ENCODE measurements around the gene PHF11. TPM values are rescaled to one million over a fixed set of nuclear protein-coding genes. Genes with fewer than 3 reads are reported as not detected.

The PHF11 gene
- total RNA-seq, 1 experiment from 2014 or later: 24.0 TPM

GRCh38 chr13:49538404-49538803 lies 42.7 kb downstream of the PHF11 start:
- intact Hi-C loops (cut with micrococcal nuclease; ENCODE audit: unreplicated experiment): no loop called here
- CTCF ChIA-PET: interaction anchor here (0.7 kb wide), 1 partner anchor 19 kb away, joined by 3 read pairs; no protein-coding TSS in a partner anchor
- Mint-ChIP-seq H3K9me3 (ENCODE audit: low read depth, unreplicated experiment) (no peaks in the 10 kb centered on the region), H3K27me3 (ENCODE audit: unreplicated experiment) (no peaks in the 10 kb centered on the region), H3K27ac (ENCODE audit: unreplicated experiment) (no peak overlapping the region), H3K4me3 (ENCODE audit: low read depth, unreplicated experiment) (no peak overlapping the region), H3K4me1 (ENCODE audit: low read depth, unreplicated experiment) (no peaks in the 10 kb centered on the region), H3K36me3 (ENCODE audit: insufficient read depth, unreplicated experiment) (peaks cover 5% of the 10 kb centered on the region)
- no peak for TF ChIP-seq CTCF (IDR thresholded peaks at IDR 0.05; ENCODE audit: unreplicated experiment)
- no peak for DNase-seq
- BruUV-seq (replicated peaks): no TSS peak

GRCh38 chr13:49539313-49539712 lies 43.6 kb downstream of the PHF11 start:
- Mint-ChIP-seq H3K36me3 (ENCODE audit: insufficient read depth, unreplicated experiment) (peaks cover 5% of the 10 kb centered on the region), H3K4me3 (ENCODE audit: low read depth, unreplicated experiment) (no peak overlapping the region), H3K4me1 (ENCODE audit: low read depth, unreplicated experiment) (no peaks in the 10 kb centered on the region), H3K9me3 (ENCODE audit: low read depth, unreplicated experiment) (no peaks in the 10 kb centered on the region), H3K27me3 (ENCODE audit: unreplicated experiment) (no peaks in the 10 kb centered on the region), H3K27ac (ENCODE audit: unreplicated experiment) (no peak overlapping the region)
- TF ChIP-seq CTCF (IDR thresholded peaks at IDR 0.05; ENCODE audit: unreplicated experiment): no peak
- no peak for DNase-seq
- intact Hi-C loops (cut with micrococcal nuclease; ENCODE audit: unreplicated experiment): no loop called here
- CTCF ChIA-PET: no interaction called here
- BruUV-seq (replicated peaks): no TSS peak

GRCh38 chr13:49539746-49540145 lies 44.0 kb downstream of the PHF11 start:
- Mint-ChIP-seq H3K27me3 (ENCODE audit: unreplicated experiment) (no peaks in the 10 kb centered on the region), H3K4me3 (ENCODE audit: low read depth, unreplicated experiment) (no peak overlapping the region), H3K9me3 (ENCODE audit: low read depth, unreplicated experiment) (no peaks in the 10 kb centered on the region), H3K36me3 (ENCODE audit: insufficient read depth, unreplicated experiment) (peaks cover 5% of the 10 kb centered on the region), H3K4me1 (ENCODE audit: low read depth, unreplicated experiment) (no peaks in the 10 kb centered on the region), H3K27ac (ENCODE audit: unreplicated experiment) (no peak overlapping the region)
- no peak for TF ChIP-seq CTCF (IDR thresholded peaks at IDR 0.05; ENCODE audit: unreplicated experiment)
- DNase-seq: no peak
- intact Hi-C loops (cut with micrococcal nuclease; ENCODE audit: unreplicated experiment): no loop called here
- BruUV-seq (replicated peaks): no TSS peak
- CTCF ChIA-PET: no interaction called here

GRCh38 chr13:49540552-49540951 lies 44.8 kb downstream of the PHF11 start:
- no peak for DNase-seq
- no peaks in the 10 kb centered on the region for H3K27me3 Mint-ChIP-seq (ENCODE audit: unreplicated experiment)
- no peak for TF ChIP-seq CTCF (IDR thresholded peaks at IDR 0.05; ENCODE audit: unreplicated experiment)
- H3K9me3 Mint-ChIP-seq (ENCODE audit: low read depth, unreplicated experiment): no peaks in the 10 kb centered on the region
- CTCF ChIA-PET: no interaction called here
- BruUV-seq (replicated peaks): no TSS peak
- intact Hi-C loops (cut with micrococcal nuclease; ENCODE audit: unreplicated experiment): no loop called here
- no peaks in the 10 kb centered on the region for H3K4me1 Mint-ChIP-seq (ENCODE audit: low read depth, unreplicated experiment)
- no peak overlapping the region for H3K4me3 Mint-ChIP-seq (ENCODE audit: low read depth, unreplicated experiment)
- no peak overlapping the region for H3K27ac Mint-ChIP-seq (ENCODE audit: unreplicated experiment)
- peaks cover 5% of the 10 kb centered on the region for H3K36me3 Mint-ChIP-seq (ENCODE audit: insufficient read depth, unreplicated experiment)

Measured in Calu3 (cell line).